Measurements from ENCODE around the gene ARHGAP26.

DNA sequence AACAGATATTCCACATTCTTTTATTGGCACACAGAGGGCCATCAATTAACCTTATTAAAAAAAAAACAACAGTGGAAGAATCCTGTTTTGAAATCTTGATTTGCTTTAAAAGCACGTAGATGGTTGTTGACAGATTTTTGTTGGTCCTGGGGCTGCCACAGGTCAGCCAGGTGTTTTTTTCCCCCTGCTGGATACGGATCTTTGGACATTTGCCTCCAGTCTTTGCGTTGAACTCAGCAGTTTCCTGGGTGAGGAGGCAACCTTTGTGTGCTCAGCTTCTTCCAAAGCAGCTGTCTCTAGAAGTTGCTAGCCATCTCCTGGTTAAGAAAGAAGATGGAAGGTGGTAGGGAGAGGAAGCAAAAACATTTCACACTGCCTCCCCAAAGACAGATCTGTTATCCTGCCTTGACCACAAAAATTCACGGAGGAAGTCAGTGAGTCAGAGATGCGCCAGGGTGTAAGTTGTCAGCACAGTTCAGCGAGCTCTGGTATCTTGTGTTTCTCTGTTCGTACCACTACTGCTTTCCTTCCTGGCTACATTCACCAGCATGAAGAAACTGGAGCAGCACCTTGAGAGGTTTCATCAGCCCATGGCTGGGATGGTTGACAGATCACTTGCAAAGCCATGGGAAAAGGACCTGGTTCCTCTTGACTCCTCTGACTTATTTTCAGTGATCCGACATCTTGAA, 207.3 kb downstream of the ARHGAP26 start:
- TF ChIP-seq, protein P1, sequence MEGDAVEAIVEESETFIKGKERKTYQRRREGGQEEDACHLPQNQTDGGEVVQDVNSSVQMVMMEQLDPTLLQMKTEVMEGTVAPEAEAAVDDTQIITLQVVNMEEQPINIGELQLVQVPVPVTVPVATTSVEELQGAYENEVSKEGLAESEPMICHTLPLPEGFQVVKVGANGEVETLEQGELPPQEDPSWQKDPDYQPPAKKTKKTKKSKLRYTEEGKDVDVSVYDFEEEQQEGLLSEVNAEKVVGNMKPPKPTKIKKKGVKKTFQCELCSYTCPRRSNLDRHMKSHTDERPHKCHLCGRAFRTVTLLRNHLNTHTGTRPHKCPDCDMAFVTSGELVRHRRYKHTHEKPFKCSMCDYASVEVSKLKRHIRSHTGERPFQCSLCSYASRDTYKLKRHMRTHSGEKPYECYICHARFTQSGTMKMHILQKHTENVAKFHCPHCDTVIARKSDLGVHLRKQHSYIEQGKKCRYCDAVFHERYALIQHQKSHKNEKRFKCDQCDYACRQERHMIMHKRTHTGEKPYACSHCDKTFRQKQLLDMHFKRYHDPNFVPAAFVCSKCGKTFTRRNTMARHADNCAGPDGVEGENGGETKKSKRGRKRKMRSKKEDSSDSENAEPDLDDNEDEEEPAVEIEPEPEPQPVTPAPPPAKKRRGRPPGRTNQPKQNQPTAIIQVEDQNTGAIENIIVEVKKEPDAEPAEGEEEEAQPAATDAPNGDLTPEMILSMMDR (IDR thresholded peaks at IDR 0.05; ENCODE audit: extremely low read depth in 1 of 2, insufficient read depth in 1 of 2, low read depth in 1 of 2, low read length in 2 of 2): no peak
- TF ChIP-seq POLR2AphosphoS5 (IDR thresholded peaks at IDR 0.05; ENCODE audit: insufficient read depth, low read depth, low read length): peak; percentile 72
- TF ChIP-seq POLR2A (IDR thresholded peaks at IDR 0.05; ENCODE audit: low read depth, low read length): no peak
- no peak for TF ChIP-seq MAX (IDR thresholded peaks at IDR 0.05; ENCODE audit: insufficient read depth, insufficient read length)
- no peak for TF ChIP-seq EZH2 (IDR thresholded peaks at IDR 0.05; ENCODE audit: borderline replicate concordance, low read depth, low read length, severe bottlenecking)
- peak; percentile 58 for TF ChIP-seq GATA2 (IDR thresholded peaks at IDR 0.05; ENCODE audit: insufficient read depth, insufficient read length, low read depth, low read length)
